HG02798 (cell line): ENCODE data around the gene PIM2.

Experiments used
- ATAC-seq: cut with Tn5 transposase; IDR thresholded peaks from one replicate; pipeline ENCODE4 v1.9.1; 2021; ENCODE audit warnings: mild to moderate bottlenecking; ENCODE audit not compliant: unreplicated experiment, poor library complexity

The PIM2 gene

GRCh38 chrX:48918643-48919340 is at the start of gene PIM2:
TSS of gene PIM2 (minus strand) at chrX:48919024. CDS start at chrX:48918834, 190 bp downstream.
- ATAC-seq, result peak; percentile 84

- ATAC-seq, result no peak
These were observed 49.6 kb upstream of the PIM2 start for GRCh38 chrX:48968377-48968776.

GRCh38 chrX:48966796-48967579 is 48.2 kb upstream of the PIM2 start:
- ATAC-seq, result no peak

- no peak for ATAC-seq
These were observed 47.1 kb upstream of the PIM2 start for GRCh38 chrX:48965959-48966358.

GRCh38 chrX:48961585-48962091 is 42.8 kb upstream of the PIM2 start:
- ATAC-seq, result no peak

GRCh38 chrX:48960291-48960690 is 41.5 kb upstream of the PIM2 start:
- ATAC-seq, result no peak

GRCh38 chrX:48958635-48959094 is 39.8 kb upstream of the PIM2 start:
- no peak for ATAC-seq

GRCh38 chrX:48957827-48958634 is 39.2 kb upstream of the PIM2 start:
- ATAC-seq, result peak; percentile 91

GRCh38 chrX:48957477-48957826 is 38.6 kb upstream of the PIM2 start, which contains the start of gene OTUD5:
TSS of gene OTUD5 (minus strand) at chrX:48957607. CDS start at chrX:48957570, 37 bp downstream.
- peak; percentile 33 for ATAC-seq

- peak; percentile 0 for ATAC-seq
These were observed 38.0 kb upstream of the PIM2 start for GRCh38 chrX:48956728-48957414.

GRCh38 chrX:48948589-48948988 is 29.8 kb upstream of the PIM2 start:
- no peak for ATAC-seq

- ATAC-seq, result no peak
These were observed 26.9 kb upstream of the PIM2 start for GRCh38 chrX:48945517-48946348.

- ATAC-seq, result no peak
These were observed 24.1 kb upstream of the PIM2 start for GRCh38 chrX:48942895-48943294.

- ATAC-seq, result no peak
These were observed 21.7 kb upstream of the PIM2 start for GRCh38 chrX:48940404-48940955.

GRCh38 chrX:48939524-48940228 is 20.9 kb upstream of the PIM2 start:
- no peak for ATAC-seq

GRCh38 chrX:48938721-48939425 is 20.0 kb upstream of the PIM2 start:
- peak; percentile 63 for ATAC-seq

GRCh38 chrX:48937054-48937907 is 18.5 kb upstream of the PIM2 start:
- peak; percentile 61 for ATAC-seq
